Stimulated activated naive CD8-positive, alpha-beta T cell treated with anti-CD3 and anti-CD28 coated beads, Interleukin-15, Interleukin-2, amounts not matched to agents 100 U/mL and 50 U/mL, for 24 hours (primary cell): ENCODE measurements around the gene CPXM2.

Experiments used
- ATAC-seq: fragments of 150-1000 bp; cut with Tn5 transposase; one replicate; pipeline ENCODE4 v1.10.0; 2021
- DNase-seq: peaks from one replicate; pipeline ENCODE4 v3.0.0; 2021

Gene CPXM2

DNA sequence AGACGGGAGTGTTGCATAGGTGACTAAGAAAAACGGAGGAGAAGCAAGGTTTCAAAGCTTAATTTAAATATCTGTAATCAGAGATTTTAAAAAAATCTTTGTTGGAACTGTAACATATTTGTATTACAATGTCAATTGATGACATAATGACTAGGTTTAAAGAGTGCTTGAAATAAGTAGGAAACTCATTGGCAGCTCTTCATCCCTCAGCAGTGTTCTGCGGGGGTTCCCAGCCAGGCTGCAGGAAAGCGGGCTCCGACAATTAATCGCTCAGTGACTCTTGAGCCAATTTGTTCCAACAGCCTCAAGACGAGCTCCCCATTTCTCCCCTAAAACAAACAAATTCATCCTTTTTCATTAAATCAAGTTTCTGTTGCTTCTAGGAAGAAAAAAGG lies 22.6 kb downstream of the CPXM2 start:
- DNase-seq, result no peak
- ATAC-seq, result no peak

DNA sequence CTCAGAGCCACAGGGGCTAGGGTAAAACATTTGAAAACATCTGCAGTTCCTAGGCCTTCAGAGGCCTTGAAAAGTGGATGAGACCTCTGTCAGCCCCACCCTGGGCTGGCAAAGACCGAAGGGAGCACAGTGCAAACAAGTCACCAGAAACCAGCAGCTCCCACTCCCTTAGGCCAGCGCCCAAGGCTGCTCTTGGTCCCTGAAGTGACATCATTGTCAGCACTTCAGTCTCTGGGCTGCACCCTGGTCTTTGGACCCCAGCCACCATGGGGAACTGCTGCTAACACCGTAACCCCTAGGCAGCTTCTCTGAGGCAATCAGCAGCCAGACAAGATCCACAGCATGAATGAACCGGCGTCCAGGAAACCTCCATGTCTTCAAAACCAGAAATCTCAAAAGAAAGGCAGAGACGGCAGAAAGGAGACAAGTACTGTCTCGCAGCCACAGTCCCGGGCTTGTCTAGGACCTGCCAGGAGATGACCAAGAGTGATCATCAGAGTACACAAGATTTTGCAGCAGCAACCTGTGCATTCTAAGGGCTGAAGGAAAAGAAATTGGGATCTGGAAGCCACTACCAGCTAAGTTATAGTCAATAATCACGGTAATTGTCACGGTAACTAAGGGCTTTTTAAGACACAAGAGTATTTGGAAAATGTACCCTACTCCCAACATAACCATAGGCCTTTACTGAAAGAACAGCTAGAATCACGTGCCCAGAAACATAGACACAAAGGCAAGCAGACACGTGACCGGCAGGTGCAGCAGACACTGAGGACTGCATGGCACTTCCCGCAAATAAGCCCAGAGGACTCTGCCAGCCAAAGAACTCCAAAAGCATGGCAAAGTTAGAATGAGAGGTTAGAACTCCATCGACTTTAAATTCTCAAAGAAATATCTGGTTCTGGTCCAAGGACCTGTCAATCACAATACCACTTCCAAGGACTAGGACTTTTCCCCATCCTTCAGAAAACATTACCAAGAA lies 23.3 kb downstream of the CPXM2 start:
- no peak for ATAC-seq
- no peak for DNase-seq

DNA sequence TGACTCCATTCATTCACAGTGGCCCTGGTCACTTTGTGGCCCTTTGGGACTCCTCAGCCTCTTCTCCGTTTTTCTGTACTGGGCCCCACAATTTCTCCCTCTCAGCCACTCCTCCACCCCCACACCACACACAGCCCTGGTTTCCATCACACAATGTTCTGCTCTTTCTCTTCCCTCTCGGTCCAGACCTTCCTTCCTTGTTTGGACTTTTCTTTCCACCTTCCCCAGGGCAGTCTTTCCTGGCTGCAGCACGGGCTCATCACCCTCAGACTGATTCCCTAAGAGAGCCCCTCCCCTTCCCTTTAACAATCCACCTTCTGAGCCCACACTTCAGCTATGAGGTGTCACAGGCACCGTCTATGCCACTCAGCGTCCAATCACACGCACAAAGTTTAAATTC lies 25.7 kb downstream of the CPXM2 start:
- ATAC-seq (no peak), DNase-seq (no peak)

DNA sequence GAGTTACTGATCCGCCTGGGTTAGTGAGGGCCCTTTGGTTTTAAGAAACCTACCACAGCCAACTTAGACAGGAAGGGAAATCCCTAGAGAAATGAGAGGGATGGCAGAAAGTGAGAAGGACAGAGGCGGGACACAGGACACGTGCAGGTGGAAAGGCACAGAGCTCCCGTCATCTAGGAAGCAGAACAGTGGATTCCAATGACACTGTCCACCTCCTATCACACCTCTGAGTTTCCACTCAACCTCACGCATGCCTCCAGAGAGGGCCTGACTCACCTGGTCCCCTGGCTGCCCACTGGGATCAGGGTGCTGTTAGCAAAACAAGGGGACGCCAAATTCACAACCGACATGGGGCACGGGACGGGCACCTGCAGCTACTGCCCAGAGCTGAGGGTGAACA lies 26.3 kb downstream of the CPXM2 start:
- no peak for ATAC-seq
- DNase-seq, result no peak

DNA sequence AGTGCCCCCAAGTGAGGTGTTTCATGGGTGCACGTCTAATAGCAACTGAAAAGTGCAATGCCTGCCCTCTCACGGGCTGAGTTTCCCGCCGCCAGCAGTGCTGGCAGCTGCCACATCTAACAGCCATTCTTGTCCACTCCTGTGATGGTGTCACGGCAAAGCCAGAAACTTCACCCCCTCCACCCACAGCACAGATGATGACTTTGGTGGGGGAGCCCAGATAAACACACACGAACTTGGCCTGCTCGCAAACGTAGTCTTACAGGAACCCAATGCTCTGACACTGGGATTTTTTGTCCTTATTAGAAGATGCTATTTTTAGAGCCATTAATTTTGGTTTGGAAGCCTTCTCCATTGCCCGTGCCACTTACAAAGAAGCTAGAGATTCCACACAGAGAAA lies 26.7 kb downstream of the CPXM2 start:
- ATAC-seq (no peak), DNase-seq (no peak)

DNA sequence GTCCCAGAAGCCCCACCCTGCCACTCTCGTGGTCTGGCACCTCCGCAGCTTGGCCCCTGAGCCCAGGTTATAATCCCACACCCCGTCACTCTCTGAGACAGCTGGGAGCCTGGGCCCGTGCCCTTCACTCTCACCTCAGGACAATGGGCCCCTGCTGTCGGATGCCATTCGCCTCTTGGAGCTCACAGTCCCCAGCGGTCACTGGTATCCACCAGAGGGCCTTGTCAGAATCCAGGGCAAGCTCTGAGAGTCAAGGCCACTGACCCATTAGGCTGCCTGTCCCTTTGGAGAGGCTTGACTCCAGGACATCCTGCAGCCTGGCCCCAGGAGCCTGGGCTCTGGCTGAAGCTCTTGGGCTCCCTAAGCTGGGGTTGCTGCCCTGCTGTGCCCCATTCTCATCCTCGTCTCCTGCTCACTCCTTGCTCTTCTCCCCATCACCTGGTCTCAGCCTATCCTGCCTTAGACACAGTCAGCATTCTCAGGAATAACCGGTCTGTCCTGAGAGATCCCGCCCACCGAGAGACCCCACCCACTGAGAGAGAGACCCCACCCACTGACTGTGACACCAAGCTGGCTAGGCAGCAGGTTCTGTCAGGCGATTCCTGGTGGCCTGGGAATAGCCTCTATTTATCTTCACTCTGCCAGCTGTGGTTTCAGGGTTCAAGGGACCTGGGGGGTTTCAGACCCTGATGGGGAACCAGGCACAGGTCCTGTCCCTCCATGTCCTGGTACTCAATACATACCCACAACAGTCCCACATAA lies 27.7 kb downstream of the CPXM2 start:
- no peak for DNase-seq
- no peak for ATAC-seq

DNA sequence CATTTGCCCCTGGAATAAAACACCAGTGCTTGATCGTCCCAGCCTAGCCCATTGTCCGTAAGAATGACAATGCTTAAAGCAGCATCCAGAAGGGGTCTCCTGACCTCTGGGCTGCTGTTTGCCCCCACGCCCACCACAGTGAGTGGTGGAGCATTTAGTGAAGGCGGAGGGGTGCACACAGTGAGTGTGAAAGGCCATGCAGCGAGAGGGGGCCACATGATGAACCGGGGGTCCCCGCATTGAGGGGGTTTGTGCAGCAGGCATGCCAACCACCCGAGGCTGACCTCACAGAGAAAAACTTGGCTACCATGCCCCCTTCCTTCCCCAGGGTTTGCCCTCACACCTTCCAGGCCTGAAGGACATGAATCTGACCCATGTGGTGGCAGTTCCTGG lies 28.4 kb downstream of the CPXM2 start:
- DNase-seq (no peak), ATAC-seq (no peak)

DNA sequence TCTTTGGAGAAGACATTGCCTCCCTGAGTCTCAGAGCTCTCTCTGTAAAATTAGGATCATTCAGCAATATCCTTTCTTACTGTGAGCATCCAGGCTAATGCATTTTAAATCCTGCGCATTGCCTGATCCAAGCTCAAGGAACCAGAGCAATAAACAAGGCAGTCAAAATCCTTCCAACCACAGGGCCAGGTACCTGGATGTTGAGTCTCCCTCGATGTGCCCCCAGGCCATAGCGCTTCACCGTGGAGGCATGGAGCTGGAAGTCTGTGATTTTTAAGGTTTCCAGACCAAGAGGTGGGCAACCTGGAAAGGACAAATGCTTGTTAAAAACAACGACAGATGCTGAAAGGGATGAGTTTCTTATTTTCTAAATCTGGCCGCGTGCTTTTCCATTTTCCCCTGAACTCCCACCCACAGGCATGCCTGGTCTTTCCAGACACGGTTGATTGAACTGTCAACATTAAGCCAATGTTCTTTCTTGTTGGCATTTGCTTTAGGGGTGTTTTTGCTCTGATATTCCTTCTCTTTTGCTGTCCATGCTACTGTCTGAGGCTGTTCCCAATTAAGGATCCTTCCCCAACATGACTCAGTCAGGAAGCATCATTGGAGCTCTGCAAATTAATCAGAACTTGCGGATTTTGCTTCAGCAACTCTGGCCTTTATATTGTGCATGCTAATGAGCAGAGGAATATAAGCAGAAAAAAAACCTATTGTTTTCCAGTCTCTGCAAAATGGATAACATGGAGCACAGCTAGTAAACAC lies 29.0 kb downstream of the CPXM2 start:
- no peak for DNase-seq

DNA sequence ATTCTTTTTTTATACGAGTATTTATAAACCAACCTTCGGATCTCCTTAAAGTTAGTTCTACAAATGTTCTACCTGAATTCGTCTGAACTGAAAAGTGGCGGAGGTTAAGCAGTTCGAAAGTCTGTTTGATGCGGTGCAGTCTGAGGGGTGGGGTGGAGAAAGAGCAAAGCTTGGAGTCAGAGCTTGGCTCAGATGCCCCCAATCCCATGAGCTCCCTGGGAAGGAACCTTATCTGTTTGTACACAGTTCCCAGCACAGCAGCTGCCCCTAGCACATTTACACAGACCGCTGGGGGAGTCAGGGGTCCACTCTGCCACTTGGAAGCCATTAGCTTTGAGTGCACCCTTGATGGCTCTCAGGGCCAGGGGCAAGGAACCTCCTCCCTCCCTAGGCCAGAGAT lies 30.8 kb downstream of the CPXM2 start:
- DNase-seq, result no peak
- no peak for ATAC-seq

More for the DNA sequence above, 29.0 kb downstream of the CPXM2 start:
- ATAC-seq, result no peak

DNA sequence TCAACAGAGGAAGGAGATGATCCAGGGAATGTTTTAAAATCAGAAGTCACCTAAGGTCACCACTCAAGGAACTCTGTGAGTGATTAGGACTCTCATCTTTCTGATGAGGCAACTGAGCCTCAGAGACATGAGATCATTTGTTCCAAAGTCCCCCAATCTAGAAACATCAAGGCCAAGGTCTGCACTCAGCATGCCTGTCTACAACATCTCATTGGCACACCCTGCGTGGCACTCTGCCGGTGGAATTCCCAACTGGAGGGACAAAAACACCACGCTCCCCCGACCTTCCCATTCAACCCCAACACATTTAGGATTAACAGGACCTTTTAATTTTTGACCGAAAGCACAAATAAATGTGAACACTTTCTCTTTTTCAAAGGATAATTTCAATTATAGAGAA lies 31.4 kb downstream of the CPXM2 start:
- DNase-seq, result no peak
- ATAC-seq, result no peak

DNA sequence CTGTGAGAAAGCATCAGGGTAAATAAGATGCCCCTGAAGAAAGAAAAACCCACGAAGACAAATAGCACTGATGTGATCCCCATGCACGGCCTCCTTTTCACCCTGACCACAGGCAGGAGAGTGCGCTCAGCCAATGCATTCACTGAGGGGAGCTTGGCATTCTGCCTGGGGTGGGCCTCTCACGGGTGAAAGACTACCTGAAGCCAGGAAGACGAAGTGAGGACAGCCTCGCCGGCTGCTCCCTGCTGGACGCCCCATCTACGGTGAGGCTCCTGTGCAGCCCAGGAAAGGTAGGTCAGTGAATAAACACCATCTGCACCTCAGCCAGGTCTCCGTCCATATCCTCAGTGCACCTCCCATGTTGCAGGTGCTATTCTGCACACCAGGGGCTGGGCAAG lies 32.0 kb downstream of the CPXM2 start:
- ATAC-seq (peak; percentile 32), DNase-seq (no peak)

DNA sequence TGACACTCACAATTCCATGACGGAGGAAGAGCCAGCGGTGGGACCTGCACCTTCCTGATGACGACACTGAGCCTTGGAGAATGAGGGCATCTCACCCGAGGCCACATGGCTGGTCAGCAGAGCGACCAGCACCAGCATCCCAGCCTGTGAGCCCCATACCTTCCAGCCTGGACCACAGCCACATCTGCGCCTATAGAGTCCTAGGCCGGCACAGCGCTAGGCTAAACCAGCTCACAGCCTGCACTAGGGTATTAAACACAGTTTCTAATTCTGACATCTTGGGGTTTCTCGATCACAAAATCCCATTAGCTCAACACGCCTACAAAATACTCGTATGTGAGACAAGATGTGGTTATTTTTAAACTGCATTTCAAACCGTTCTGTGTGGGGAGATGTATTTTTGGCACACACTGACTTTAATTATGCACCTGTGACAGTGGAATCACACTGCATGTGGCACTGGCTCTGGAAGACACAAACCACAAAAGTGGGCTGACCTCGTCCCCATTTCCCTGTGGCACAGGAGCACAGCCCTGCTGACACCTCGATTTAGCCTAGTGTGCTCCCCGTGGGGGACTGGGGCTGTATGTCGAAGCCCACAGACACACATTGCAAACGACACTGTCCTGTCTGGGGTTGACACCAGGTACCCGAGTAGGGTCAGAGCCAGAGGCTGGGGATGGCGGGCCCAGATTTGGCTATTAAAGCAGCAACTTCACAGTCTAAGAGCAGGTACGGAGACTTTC lies 32.5 kb downstream of the CPXM2 start:
- DNase-seq, result no peak
- no peak for ATAC-seq

DNA sequence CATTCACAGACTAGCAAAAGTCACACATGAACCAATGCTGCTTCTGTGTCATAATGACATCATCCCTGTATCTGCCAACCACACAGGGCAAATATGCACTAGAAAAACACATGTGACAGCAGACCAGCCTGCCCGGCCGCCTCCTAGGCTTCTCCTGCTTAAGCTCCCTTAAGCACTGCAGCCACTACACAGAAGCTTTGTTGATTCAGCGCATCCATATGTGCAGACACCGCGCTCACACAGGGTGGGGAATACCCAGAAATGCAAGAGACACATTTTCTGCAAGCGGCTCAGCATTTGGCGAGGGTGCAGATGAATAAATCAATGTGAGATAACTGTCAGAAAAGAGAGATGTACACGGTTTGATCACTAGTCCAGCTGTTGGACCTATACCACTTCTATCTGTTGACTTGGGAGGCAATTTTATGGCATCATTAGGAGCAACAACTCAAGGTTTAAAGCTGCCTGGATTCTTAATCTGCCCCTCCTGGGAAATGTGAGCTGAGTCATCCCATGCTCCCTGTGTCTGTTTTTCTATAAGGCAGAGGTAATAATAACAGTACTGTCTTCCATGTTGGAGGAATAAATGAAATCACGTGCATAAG lies 33.4 kb downstream of the CPXM2 start:
- ATAC-seq (no peak), DNase-seq (no peak)

DNA sequence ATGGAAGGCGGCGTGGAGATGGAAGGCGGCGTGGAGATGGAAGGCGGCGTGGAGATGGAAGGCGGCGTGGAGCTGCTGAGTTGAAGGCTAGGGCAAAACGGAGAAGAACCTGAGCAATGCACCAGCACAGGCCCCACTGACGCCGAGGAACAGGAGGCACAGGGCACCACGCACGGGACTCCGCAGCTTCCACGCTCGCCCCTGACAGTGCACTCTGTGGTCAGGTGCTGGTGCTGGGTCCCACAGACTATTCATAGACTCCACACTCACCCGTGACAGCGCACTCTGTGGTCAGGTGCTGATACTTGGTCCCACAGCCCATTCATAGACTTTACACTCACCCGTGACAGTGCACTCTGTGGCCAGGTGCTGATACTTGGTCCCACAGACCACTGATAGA lies 34.0 kb downstream of the CPXM2 start:
- DNase-seq (no peak), ATAC-seq (no peak)

DNA sequence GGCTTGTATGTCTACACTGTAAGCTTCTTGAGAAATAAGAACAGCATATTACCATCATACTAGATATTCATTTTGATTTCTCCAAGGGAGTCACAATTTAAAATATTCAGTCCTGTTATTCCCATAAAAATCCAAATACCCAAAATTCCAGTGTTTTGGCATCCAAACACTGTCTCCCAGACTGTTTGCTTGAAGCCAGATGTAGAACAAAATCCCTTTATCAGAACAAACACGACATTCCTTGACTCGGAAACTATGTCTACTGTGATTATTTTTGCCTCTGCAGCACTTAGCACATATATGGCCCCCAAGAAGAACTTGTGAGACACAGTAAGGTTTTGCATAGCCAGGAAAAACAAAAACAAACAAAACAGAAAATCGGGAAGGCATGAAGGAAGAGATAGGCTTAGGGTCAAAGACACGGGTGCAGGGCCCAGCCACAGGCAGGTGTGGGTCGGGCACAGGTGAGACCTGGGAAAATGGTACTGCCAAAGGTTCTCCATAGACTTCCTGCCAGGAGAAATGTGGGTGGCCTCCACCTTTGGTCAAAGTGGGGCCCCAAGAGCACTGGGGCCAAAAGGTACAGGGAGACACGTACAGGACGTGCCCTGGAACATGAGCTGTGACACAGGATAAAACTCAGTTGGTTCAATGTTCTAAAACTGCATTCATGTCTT lies 36.5 kb downstream of the CPXM2 start:
- DNase-seq, result no peak
- no peak for ATAC-seq

DNA sequence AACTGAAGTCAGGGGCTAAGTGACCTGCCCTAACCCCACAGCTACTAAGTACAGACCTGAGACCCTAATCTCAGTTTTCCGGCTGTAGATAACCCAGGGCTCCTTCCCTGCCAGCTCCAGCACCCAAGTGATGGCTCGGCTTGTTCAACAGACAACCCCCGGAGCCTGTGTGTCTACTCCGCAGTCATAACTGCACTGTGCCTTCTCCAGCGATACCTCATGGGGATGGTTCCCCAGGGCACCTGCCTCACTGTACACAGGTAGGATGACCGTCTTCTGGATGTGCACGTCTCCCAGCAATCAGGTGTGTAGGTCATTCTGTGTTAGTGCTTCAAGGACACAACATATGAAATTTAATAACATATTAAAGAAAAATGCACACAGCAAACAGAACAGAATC lies 37.1 kb downstream of the CPXM2 start:
- no peak for ATAC-seq
- DNase-seq, result no peak

DNA sequence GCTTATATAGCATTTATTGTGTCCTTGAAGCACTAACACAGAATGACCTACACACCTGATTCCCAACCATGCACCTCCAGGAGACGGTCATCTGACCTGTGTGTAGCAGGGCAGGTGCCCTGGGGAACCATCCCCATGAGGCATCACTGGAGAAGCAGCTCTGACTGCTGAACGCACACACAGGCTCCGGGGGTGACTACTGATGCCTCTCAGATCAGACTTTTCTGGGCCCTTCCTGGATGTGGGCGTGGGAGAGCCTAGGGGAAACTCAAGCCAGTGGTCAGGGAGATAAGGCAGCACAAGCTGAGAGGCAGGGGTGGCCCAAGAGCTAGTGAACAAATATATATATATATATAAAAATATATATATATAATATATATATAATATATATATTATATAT lies 37.6 kb downstream of the CPXM2 start:
- no peak for ATAC-seq
- DNase-seq, result no peak

DNA sequence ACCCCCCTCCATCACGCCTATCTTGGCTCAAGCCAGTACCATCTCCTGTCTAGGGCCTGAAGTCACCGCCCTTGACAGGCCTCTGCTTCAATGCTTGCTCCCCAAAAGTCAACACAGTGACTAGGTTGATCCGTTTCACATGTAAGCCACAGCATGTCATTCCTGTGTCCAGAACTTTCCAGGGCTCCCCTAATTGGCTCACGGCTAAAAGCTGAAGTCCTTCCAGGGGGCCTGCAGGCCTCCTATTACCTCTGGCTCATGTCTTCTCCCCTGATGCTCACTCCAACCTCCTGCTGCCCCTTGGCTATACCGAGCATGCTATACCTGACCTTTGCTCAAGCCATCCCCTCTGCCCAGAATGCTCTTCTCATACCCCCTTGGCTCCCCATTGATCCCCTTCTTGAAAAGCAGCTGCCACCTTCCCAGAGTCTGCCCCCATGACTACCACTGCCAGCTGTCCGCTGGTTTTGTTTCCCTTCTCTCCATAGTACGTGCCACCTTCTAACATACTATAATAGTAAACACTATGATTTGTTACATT lies 39.1 kb downstream of the CPXM2 start:
- DNase-seq (no peak), ATAC-seq (no peak)

DNA sequence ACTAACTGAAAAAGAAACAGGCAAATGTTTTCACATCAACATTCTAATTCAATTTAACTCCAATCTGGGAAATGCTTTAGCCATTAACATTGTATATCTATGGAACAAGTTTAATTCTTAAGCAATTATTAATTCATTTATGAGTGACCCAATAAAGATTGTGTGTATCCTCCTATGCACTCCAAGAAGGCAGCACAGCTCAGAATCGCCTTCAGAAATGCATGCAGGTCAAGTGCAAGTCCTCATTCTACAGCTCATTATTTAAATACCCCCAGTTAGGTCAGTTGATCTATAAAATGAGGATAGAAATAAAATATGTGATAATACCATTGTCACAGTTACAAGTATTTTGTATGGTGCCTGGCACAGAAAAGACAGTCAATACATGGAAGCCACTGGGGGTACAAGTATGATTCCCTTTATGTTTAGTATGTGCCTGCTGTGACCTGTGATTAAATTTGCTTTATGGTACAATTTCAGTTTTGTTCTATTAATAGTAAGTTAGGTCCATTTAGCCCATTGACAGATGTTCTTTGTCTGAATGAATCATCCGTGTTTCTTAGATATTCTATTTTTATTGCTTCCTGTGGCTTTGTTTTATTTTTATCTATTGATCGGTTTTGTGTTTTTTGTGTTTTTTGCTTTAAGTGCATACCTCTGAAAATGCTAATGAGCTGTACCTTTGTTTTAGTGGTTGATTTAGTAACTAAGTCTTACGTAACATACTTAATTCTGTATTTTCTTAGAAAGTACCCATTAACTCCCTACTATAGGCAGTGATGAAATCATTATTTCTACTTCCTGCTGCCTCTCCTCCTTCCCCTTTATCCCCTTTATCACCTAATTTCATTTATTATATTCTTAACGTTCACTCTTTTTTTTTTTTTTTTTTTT lies 42.8 kb downstream of the CPXM2 start:
- DNase-seq (no peak), ATAC-seq (no peak)
